ENCODE data around the gene RCL1. TPM values are rescaled to one million over a fixed set of nuclear protein-coding genes. Genes with fewer than 3 reads are reported as not detected.

The RCL1 gene
- polyA plus RNA-seq, 1 experiment: 7.8 TPM

DNA sequence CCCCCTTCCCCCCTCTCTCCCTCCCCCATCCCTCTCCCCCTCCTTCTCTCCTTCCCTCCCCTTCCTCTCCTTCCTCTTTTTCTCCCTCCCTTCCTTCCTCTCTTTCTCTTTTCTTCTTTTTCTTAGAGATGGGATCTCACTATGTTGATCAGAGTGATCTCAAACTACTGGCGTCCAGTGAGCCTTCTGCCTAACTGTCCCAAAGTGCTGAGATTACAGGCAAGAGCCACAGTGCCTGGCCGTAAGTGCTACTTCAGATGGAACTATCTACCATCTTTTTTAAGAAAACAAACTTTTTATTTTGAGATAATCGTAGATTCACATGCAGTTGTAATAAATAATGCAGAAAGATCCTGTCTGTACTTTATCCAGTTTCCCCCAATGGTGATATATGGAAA is 6.3 kb downstream of the RCL1 start:
- no peaks in the 10 kb centered on the region for H3K27me3 ChIP-seq (ENCODE audit: control insufficient read depth, insufficient read depth, low read length)
- no peak overlapping the region for H3K27ac ChIP-seq (ENCODE audit: low read depth, low read length)
- no peak for TF ChIP-seq CTCF (IDR thresholded peaks at IDR 0.05; ENCODE audit: low read depth, low read length)
- peaks cover 1% of the 10 kb centered on the region; the same call in 1 of the 2 replicates for H3K9me3 ChIP-seq (ENCODE audit: control insufficient read depth, insufficient read depth, low read length)
- no peak overlapping the region for H3K4me3 ChIP-seq (ENCODE audit: low read depth, low read length)
- no peak for DNase-seq (ENCODE audit: low read depth, low spot score)
- POLR2A ChIA-PET: no interaction called here
- CTCF ChIA-PET: interaction anchor here (0.6 to 1.5 kb wide), 4 partner anchors 10 to 528 kb away, joined by 3 to 8 read pairs (median 4); no protein-coding TSS in a partner anchor

DNA sequence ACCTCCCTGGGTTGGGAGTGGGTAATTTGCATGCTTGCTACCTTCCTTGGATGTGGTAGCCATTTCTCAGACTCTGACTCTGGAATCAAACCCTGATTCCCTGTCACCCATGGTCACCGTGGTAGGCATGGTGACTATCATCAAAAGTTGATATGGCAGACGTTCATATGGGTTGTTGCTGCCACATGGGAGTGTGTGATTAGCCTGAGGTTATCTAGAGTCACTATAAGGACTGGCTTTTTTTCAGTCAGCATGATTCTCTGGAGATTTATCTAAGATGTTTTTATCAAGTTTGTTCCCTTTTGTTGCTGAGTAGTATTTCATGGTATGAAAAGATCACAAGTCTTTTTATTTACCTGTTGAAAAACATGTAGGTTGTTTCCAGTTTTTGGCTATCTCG is 7.0 kb downstream of the RCL1 start:
- TF ChIP-seq CTCF (IDR thresholded peaks at IDR 0.05; ENCODE audit: low read depth, low read length): no peak
- Histone ChIP-seq H3K27me3 (ENCODE audit: control insufficient read depth, insufficient read depth, low read length) (no peaks in the 10 kb centered on the region), H3K9me3 (ENCODE audit: control insufficient read depth, insufficient read depth, low read length) (peaks cover 9% of the 10 kb centered on the region; the same call in 1 of the 2 replicates), H3K4me3 (ENCODE audit: low read depth, low read length) (no peak overlapping the region), H3K27ac (ENCODE audit: low read depth, low read length) (no peak overlapping the region)
- ChIA-PET POLR2A (no interaction called here), CTCF (no interaction called here)
- DNase-seq (ENCODE audit: low read depth, low spot score): no peak

DNA sequence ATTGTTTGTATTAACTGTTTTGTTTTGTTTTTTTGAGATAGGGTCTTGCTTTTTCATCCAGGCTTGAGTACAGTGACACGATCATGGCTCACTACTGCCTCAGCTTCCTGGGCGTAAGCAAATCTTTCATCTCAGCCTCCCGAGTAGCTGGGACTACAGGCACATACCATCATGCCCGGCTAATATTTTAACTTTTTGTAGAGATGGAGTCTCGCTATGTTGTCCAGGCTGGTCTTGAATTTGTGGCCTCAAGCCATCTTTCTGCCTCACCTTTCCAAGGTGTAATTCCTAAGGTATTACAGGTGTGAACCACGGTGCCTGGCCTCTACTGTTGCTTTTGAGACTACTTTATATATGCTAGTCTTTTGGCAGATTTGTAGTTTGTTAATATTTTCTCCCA is 8.4 kb downstream of the RCL1 start:
- CTCF ChIA-PET: interaction anchor here (0.6 kb wide), 1 partner anchor 156 kb away, joined by 3 read pairs; no protein-coding TSS in a partner anchor
- POLR2A ChIA-PET: no interaction called here
- no peak for TF ChIP-seq CTCF (IDR thresholded peaks at IDR 0.05; ENCODE audit: low read depth, low read length)
- Histone ChIP-seq H3K9me3 (ENCODE audit: control insufficient read depth, insufficient read depth, low read length) (peaks cover 13% of the 10 kb centered on the region), H3K27me3 (ENCODE audit: control insufficient read depth, insufficient read depth, low read length) (no peaks in the 10 kb centered on the region), H3K27ac (ENCODE audit: low read depth, low read length) (no peak overlapping the region), H3K4me3 (ENCODE audit: low read depth, low read length) (no peak overlapping the region)
- no peak for DNase-seq (ENCODE audit: low read depth, low spot score)

DNA sequence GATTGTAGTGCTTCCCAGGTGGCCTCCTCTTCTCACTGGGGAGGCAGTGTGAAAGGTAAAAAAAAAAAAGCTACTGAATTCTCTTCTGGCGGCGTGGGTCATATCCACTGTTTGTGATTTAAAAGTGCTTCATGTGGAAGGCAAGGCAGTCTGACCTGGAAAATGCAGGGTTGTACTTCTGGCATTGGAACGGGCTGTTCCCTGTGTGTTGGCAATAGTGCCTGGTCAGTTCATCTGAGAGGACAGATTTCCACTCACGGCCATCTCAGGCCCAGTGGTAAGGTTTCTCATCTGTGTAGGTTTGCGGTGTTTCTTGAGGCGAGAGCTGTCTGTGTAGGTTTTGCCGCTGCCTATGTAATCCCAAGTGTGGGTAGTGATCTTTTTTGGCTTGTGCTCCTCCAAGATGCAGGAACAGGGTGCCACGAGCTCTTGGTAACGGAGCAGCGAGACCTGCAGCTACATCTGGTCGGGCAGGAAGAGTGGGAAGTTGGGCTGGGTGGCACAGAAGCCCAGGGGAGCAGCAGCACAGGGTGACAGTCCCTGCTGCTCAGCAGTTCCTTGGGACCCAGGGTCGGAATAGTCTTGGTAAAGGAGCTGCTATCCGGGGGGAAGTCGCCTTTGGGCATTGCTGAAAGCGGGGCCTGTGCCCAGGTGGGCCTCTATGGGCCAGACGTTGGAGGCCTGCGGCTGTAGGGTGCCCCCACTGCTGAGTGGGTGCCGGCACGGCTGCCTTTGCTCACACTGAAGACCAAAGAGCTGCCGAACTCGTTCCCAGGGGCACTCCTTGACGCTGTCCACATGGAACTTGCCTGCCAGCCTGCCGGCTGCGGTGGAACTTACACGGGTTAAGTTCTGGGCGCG is 11.2 kb downstream of the RCL1 start:
- no peak for DNase-seq (ENCODE audit: low read depth, low spot score)
- ChIA-PET POLR2A (no interaction called here), CTCF (no interaction called here)
- H3K9me3 ChIP-seq (ENCODE audit: control insufficient read depth, insufficient read depth, low read length): peaks cover 13% of the 10 kb centered on the region
- no peaks in the 10 kb centered on the region for H3K27me3 ChIP-seq (ENCODE audit: control insufficient read depth, insufficient read depth, low read length)
- TF ChIP-seq CTCF (IDR thresholded peaks at IDR 0.05; ENCODE audit: low read depth, low read length): no peak
- H3K27ac ChIP-seq (ENCODE audit: low read depth, low read length): no peak overlapping the region
- no peak overlapping the region for H3K4me3 ChIP-seq (ENCODE audit: low read depth, low read length)

DNA sequence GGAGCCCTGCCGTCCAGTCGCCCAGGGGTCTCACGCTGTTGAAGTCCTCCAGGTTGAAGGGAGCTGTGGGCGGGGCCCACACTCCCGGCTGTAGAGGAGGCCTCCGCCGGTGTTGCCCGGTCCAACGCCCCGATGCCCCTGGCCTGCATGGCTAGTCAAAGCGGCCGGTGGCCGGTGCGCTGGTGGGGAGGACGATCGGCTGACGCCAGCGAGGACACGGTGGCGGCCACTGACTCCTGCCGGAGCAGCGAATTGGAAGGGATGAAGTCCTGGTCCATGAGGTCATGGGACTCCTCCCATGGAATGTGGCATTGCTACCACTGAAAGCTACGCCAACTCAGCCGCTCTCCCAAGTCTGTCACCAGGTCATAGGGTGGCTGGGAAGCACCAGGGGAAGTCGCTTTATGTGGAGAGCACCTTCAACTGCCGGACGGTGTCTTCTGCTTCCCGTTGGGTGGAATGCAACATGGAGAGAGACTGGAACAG is 11.8 kb downstream of the RCL1 start:
- H3K4me3 ChIP-seq (ENCODE audit: low read depth, low read length): no peak overlapping the region
- no peak for TF ChIP-seq CTCF (IDR thresholded peaks at IDR 0.05; ENCODE audit: low read depth, low read length)
- H3K27ac ChIP-seq (ENCODE audit: low read depth, low read length): no peak overlapping the region
- ChIA-PET POLR2A (no interaction called here), CTCF (no interaction called here)
- no peaks in the 10 kb centered on the region for H3K27me3 ChIP-seq (ENCODE audit: control insufficient read depth, insufficient read depth, low read length)
- peaks cover 13% of the 10 kb centered on the region for H3K9me3 ChIP-seq (ENCODE audit: control insufficient read depth, insufficient read depth, low read length)
- DNase-seq (ENCODE audit: low read depth, low spot score): no peak
